ENCODE results near the gene GLUD2. TPM values are rescaled to one million over a fixed set of nuclear protein-coding genes. Genes with fewer than 3 reads are reported as not detected.

Gene GLUD2
- total RNA-seq, 2 experiments from 2014 or later, result 0.65 to 0.91 TPM

Other genes with a start within 250 kb of the GLUD2 start
- gene CT47B1, start 171.7 kb upstream of the GLUD2 start, total RNA-seq, result not detected
- not detected for gene CT47A11, start 110.5 kb upstream of the GLUD2 start, total RNA-seq
- gene CT47A10, start 105.6 kb upstream of the GLUD2 start, total RNA-seq, result not detected
- not detected for gene CT47A9, start 100.7 kb upstream of the GLUD2 start, total RNA-seq
- gene CT47A8, start 95.9 kb upstream of the GLUD2 start, total RNA-seq, result not detected
- not detected for gene CT47A7, start 91.0 kb upstream of the GLUD2 start, total RNA-seq
- gene CT47A6, start 86.1 kb upstream of the GLUD2 start, total RNA-seq, result not detected
- gene CT47A5, start 81.3 kb upstream of the GLUD2 start, total RNA-seq, result not detected
- not detected for gene CT47A4, start 76.4 kb upstream of the GLUD2 start, total RNA-seq
- not detected for gene CT47A3, start 71.5 kb upstream of the GLUD2 start, total RNA-seq
- not detected for gene CT47A2, start 66.7 kb upstream of the GLUD2 start, total RNA-seq
- gene CT47A1, start 61.9 kb upstream of the GLUD2 start, total RNA-seq, result not detected